GM18519 (cell line): Measurements from ENCODE around the gene MUSTN1.

ENCODE experiments used
- ATAC-seq: cut with Tn5 transposase; IDR thresholded peaks from one replicate; pipeline ENCODE4 v1.9.1; 2021; ENCODE audit warnings: mild to moderate bottlenecking, moderate library complexity; ENCODE audit not compliant: unreplicated experiment, low FRiP score

The MUSTN1 gene

GRCh38 chr3:52854013-52854412 is 19.2 kb upstream of the MUSTN1 start:
- no peak for ATAC-seq

DNA sequence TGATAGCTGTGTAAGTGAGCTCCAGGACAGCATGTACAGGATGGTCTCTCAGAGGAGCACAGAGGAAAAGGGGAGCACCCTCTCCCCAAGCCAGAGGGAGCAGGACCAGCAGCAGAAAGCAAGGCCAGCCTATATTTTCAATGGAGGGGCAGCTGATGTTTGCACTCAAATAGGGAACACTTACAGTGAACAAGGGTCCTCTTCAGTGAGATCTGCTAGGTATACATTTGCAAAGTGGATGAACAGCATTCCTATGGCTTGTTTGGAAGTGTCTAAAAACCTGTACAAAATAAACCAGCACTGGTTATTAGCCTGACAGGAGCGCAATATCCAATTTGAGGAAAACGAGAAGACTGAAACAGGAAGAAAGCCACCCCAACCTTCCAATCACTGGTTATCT is 17.6 kb upstream of the MUSTN1 start:
- ATAC-seq, result no peak

DNA sequence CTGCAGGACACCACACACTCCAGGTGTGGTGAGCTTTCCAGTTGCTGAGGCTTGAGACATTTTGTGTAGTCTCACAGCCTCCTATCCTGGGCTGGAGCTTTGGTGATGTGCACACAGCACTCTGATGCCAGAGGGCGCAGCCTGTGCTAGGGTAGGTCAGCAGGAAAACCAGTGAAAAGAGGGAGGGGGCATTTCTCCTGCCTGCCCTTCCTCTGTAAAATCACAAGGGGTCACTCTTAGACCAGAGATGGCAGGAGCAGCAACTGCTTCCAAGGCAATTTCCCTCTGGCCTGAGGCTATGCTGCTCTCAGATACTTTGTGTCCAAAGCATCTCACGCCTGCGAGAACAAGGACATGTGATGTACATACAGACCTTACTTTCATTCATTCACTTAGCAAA is 16.5 kb upstream of the MUSTN1 start:
- ATAC-seq, result no peak

GRCh38 chr3:52849656-52850055 is 14.8 kb upstream of the MUSTN1 start:
- no peak for ATAC-seq

- ATAC-seq, result no peak
These were observed 13.8 kb upstream of the MUSTN1 start for GRCh38 chr3:52848617-52849016.

- ATAC-seq, result no peak
These were observed 12.9 kb upstream of the MUSTN1 start for GRCh38 chr3:52847726-52848125.

GRCh38 chr3:52847241-52847640 is 12.4 kb upstream of the MUSTN1 start:
- no peak for ATAC-seq

GRCh38 chr3:52846432-52846965 is 11.7 kb upstream of the MUSTN1 start:
- no peak for ATAC-seq

- no peak for ATAC-seq
These were observed 11.0 kb upstream of the MUSTN1 start for GRCh38 chr3:52845691-52846431.

DNA sequence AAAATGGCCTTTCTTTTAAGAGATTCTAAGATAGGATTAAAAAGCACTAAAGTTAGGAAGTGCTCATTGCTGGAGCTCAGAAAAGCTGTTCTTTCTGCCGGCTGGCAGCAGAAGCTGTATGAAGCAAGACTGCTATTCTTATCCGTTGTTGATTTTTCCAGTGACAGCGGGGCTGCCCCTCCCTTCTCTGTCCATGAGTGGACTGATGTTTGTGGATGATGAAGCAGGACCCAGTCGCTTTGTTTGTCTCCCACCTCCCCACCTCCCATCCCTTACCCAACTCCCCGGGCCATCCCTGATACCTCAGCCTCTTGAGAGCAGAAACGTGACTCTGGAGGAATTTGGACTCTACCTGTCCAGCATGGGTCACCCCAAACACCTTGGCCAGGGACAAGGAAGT is 10.3 kb upstream of the MUSTN1 start:
- ATAC-seq, result no peak

DNA sequence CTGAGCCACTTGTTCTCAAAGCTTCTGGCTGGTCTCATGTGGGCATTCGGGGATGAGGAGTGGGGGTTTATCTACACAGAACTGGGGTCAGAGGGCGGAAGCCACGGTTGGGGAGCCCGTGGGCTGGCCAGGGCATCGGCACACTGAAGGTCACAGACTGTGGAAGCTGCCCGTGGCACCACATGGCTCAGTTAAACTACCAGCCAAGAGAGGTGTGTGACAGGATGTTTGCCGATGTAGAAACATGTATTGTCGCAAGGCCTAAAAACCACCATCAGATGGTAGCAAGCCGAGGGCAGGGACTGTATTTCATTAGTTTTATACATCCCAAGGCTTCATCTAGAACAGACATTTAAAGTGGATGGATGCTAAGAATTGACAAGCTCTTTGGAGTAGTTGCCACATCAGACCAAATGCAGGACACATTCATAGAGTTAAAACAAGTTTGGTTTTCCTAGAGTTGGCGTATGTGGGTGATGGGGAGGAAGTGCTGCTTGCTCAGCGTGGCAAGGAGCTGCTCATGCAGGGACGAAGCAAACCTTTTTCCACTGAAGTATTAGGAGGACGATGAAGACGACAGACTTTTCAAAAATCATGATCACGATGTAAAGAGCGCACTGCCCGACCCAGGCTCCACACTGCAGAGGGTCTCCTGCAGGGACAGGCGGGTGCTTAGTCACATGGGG is 9.6 kb upstream of the MUSTN1 start:
- ATAC-seq, result no peak

GRCh38 chr3:52843881-52844280 is 9.1 kb upstream of the MUSTN1 start:
- no peak for ATAC-seq

DNA sequence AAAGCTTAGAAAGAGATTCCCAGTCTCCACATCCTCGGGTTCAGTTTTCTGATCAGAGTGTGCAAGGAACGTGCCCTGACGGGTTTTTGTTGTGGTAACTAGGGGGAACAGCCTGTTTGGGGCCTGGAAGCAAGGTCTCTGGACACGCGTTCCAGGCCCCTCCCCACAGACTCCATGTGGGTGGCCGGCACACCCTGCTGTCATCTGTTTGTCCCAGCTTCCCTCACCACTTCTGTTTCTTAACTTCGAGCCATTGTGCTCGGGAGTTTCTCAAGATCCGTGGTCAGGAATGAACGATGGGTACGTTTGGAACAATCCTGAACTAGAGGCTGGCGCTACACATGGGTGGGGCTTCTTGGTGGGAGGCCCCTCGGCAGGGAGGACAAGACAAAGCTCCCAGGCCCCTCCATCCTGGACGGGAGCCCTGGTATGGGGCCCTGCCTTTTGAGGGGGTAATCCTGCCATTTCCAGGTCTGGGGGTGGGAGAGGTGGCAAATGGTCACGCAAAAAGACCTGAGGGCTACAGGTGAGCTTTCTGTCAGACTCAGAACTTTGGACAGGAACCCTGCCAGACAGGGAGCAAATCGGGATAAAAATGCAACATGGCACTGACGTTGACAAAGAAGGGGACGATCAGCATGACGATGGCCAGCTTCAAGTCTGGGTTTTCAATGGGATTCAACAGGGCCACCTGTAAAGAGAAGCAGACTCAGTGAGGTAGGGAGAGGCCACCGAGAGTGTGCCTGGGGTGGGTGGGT is 8.5 kb upstream of the MUSTN1 start:
- ATAC-seq, result no peak

DNA sequence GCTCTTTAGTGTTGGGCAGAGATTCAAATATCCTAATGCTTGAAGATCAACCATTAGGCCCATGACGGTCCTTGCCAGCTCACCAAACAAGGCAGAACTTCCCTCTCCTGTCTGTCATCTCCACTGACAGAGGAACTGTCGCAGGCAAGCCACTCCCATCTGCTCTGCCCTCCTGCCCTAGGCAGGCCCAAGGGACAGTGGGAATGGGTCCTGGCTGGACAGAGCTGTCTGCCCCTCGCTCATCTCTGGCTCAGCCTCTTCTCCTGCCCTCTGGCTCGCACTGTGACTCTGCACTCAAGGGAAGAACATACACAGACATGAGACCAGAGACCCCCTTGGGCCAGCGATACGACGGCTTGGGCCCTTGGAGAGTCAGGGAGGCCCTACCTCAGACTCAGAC is 7.6 kb upstream of the MUSTN1 start:
- ATAC-seq, result no peak

- no peak for ATAC-seq
These were observed 7.1 kb upstream of the MUSTN1 start for GRCh38 chr3:52841981-52842340.

DNA sequence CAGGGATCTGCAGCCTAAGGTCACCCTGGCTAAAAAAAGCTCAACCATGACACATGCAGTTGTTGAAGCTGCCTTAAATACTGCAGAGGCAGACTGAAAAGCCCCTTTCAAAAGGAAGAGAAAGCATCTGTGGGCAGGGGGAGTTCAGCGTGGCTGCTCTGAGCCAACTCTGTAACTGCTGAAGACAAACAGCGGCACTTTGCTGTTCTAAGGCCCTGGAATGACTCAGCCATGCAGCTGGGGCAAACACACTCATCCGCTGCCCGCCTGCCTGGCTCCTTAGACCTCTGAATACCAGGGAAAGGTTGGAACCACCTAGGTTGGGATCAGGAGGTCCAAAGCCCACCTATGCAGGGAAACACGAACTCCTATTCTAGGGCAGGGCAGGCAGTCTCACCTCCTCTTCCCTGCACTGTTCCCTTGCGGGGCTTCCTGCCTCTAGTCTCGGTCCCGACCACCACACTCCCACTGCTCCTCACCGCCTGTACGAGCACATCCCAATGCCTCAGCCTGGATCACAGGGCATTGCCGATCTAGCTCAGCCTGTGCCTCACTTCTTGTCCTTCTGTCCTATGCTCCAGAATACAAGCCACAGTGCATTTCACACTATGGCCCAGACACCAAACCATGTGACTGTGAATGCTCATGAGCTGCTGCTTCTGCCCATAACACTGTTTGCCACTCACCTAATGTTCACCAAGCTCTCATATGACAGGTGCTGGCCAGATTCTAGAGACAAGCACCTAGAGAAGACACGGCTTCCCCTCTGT is 6.6 kb upstream of the MUSTN1 start:
- no peak for ATAC-seq

- ATAC-seq, result no peak
These were observed 5.2 kb upstream of the MUSTN1 start for GRCh38 chr3:52839892-52840545.

DNA sequence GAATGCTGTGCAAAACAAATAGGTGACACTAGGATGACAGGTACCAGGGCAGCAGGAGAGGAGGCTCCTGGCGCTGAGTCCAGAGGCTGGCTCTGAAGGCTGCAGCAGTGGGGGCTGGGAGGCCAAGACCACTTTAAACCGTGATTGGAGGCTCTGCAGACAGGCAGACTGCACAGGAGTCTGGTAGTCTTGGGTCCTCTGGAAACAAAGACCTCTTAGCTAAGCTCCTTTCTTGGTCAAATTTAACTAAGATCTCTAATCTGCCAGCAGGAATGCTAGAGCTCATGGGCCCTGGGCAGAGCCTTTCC is 4.4 kb upstream of the MUSTN1 start:
- ATAC-seq, result no peak

DNA sequence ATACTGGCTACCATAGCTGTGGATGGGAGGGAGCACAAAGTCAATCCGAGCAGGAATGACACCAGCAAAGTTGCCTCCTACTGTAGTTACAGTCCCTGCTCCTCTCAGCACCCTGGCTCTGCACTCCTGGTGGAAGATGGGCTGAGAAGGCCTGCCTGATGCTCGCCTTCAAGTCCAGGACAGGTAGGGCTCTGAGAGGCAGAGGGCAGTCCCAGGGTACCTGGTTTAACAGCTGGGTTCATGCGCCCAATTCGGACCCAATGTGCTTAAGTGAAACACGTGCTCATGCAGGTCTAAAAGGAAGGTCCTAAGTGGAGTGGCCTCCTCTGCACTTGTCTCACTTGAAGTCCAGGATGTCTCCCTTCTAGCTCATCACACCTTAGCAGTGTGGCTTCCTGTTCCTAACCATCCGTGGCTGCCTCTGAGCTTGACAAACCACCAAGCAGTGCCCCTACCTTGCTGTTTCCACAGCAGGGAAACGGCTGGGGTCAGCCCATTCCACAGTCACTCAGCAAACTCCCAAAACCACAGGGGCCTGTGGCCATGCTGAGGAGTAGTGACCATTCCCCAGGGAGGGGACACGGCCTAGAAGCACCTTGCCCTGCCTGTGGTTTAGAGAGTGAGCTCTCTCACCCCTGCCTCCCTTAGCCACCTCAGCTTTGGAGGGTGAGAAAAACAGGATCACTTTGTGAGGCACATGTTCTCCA is 3.9 kb upstream of the MUSTN1 start:
- ATAC-seq, result no peak

DNA sequence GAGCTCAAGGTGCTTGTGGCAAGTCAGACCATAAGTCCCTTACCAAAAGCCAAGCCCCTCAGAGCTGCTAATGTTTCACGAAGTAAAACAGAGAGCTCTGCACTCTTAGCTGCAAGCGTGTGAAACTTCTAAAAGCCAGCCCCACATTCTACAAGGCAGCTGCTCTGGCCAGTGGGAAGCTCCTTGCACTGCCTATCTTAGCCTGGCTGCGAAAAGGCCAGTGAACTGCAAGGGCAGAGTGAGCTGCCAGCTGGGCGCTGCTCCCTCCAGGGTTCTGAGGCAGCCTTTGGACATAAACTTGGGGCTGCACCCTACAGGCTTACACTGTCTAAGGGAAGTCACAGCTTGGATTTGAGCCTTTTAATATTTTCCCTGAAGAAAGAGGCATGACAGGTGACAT is 2.2 kb upstream of the MUSTN1 start:
- no peak for ATAC-seq
